HepG2 (cell line): ENCODE results near the gene LHPP. TPM values are rescaled to one million over a fixed set of nuclear protein-coding genes. Genes with fewer than 3 reads are reported as not detected.

Experiments
- CBFB ChIP-seq: sonication (generic); formaldehyde crosslinking; IDR thresholded peaks from 2 replicates; pipeline ENCODE4 v1.4.0; 2020; ENCODE audit warnings: missing genetic modification reagents
- HIC2 ChIP-seq: sonication (generic); formaldehyde crosslinking; IDR thresholded peaks from 2 replicates; pipeline ENCODE4 v1.9.0; 2022; ENCODE audit warnings: low read depth, missing genetic modification reagents
- KDM6A ChIP-seq: IDR thresholded peaks from 2 replicates; pipeline ENCODE4 v1.6.1; 2016; ENCODE audit warnings: low read depth
- NFAT5 ChIP-seq: sonication (generic); formaldehyde crosslinking; IDR thresholded peaks from 2 replicates; pipeline ENCODE4 v1.4.0; 2020; ENCODE audit warnings: missing genetic modification reagents
- PAWR ChIP-seq: sonication (generic); formaldehyde crosslinking; IDR thresholded peaks from 2 replicates; pipeline ENCODE4 v1.4.0; 2020; ENCODE audit warnings: missing genetic modification reagents, mild to moderate bottlenecking, borderline replicate concordance
- RXRA ChIP-seq: sonication (generic); formaldehyde crosslinking; IDR thresholded peaks from 2 replicates; pipeline ENCODE4 v1.5.1; 2020; ENCODE audit warnings: missing genetic modification reagents
- SIX1 ChIP-seq: sonication (generic); formaldehyde crosslinking; IDR thresholded peaks from 2 replicates; pipeline ENCODE4 v1.4.0; 2020; ENCODE audit warnings: missing genetic modification reagents, borderline replicate concordance
- TSC22D2 ChIP-seq: sonication (generic); formaldehyde crosslinking; IDR thresholded peaks from 2 replicates; pipeline ENCODE4 v1.5.1; 2020; ENCODE audit warnings: missing genetic modification reagents, mild to moderate bottlenecking, borderline replicate concordance
- ZNF18 ChIP-seq: sonication (generic); formaldehyde crosslinking; IDR thresholded peaks from 2 replicates; pipeline ENCODE4 v1.8.0; 2022; ENCODE audit warnings: mild to moderate bottlenecking, missing genetic modification reagents; ENCODE audit not compliant: insufficient replicate concordance
- ZNF256 ChIP-seq: sonication (generic); formaldehyde crosslinking; conservative IDR thresholded peaks from 2 replicates; pipeline ENCODE4 v1.4.0; 2020; ENCODE audit warnings: missing genetic modification reagents
- ZNF264 ChIP-seq: sonication (generic); formaldehyde crosslinking; IDR thresholded peaks from 2 replicates; pipeline ENCODE4 v1.4.0; 2020; ENCODE audit warnings: missing genetic modification reagents
- ZNF414 ChIP-seq: sonication (generic); formaldehyde crosslinking; IDR thresholded peaks from 2 replicates; pipeline ENCODE4 v1.5.0; 2020; ENCODE audit warnings: missing genetic modification reagents
- ZNF484 ChIP-seq: sonication (generic); formaldehyde crosslinking; IDR thresholded peaks from 2 replicates; pipeline ENCODE4 v1.5.1; 2020; ENCODE audit warnings: mild to moderate bottlenecking, low read depth, missing genetic modification reagents, borderline replicate concordance
- ZNF546 ChIP-seq: sonication (generic); formaldehyde crosslinking; conservative IDR thresholded peaks from 2 replicates; pipeline ENCODE4 v1.8.1; 2023; ENCODE audit warnings: mild to moderate bottlenecking, missing genetic modification reagents
- ZNF800 ChIP-seq: sonication (generic); formaldehyde crosslinking; IDR thresholded peaks from 2 replicates; pipeline ENCODE4 v1.4.0; 2020; ENCODE audit warnings: missing genetic modification reagents
- polyA plus RNA-seq, 8 experiments: library from polyadenylated mRNA; depleted of rRNA in 3 of 8; stranded (reverse) in 7 of 8; unstranded in 1 of 8; fragments of >200 nt; fragmentation: Illumina TruSeq in 4 of 8; extraction: Trizol in 4 of 8; gene quantifications; 2 replicates each; pipeline versions ENCODE4 v1.2.1 to v1.2.3, GENCODE V29; 2011 to 2016; ENCODE audit warnings: low read depth in 4 of 8, missing spikeins in 1 of 8, mixed read lengths in 1 of 8; ENCODE audit not compliant: insufficient read depth in 1 of 8
- total RNA-seq, 5 experiments: library from RNA; depleted of rRNA; stranded (reverse); fragments of >200 nt; fragmentation: Illumina TruSeq; extraction: Trizol; gene quantifications; 2 replicates each; pipeline ENCODE4 v1.2.3, GENCODE V29; 2016; ENCODE audit warnings: low read depth in 1 of 5

Gene LHPP
- total and polyA plus RNA-seq, 2 of the 13 experiments (the other 11 are each of a cell fraction or from before 2014, with no cell fraction given): 5.2 to 13.1 TPM

- peak; percentile 85; the same call in 1 of the 2 replicates for TF ChIP-seq ZNF414
- 0 out of 2 replicates have a peak, but pooled peaks have one; percentile 25 for TF ChIP-seq SIX1 (CRISPR knock-in tag)
- peak; percentile 66; the same call in 1 of the 2 replicates for TF ChIP-seq ZNF800 (CRISPR knock-in tag)
- no peak for TF ChIP-seq TSC22D2 (CRISPR knock-in tag)
- no peak for TF ChIP-seq ZNF256 (CRISPR knock-in tag)
- no peak for TF ChIP-seq ZNF18
- peak; percentile 88 for TF ChIP-seq HIC2
- peak; percentile 93 for TF ChIP-seq RXRA (CRISPR knock-in tag)
- no peak for TF ChIP-seq NFAT5 (CRISPR knock-in tag)
- TF ChIP-seq ZNF546: no peak; the same call in 1 of the 2 replicates
- TF ChIP-seq ZNF484: no peak
- no peak for TF ChIP-seq CBFB (CRISPR knock-in tag)
- TF ChIP-seq ZNF264 (CRISPR knock-in tag): peak; percentile 90
- no peak for TF ChIP-seq PAWR (CRISPR knock-in tag)
- peak; percentile 90 for TF ChIP-seq KDM6A (CRISPR knock-in tag)
Observed at GRCh38 chr10:124470544-124471434, 9.2 kb downstream of the LHPP start (continued).
